ENCODE results near the gene GPR37L1.

- TF ChIP-seq CTCF (IDR thresholded peaks at IDR 0.05): no peak
- no peak for TF ChIP-seq ZFX (IDR thresholded peaks at IDR 0.05; ENCODE audit: borderline replicate concordance)
These were observed 42.7 kb downstream of the GPR37L1 start for GRCh38 chr1:202165267-202165941.

Data from 22Rv1 (cell line).